ENCODE results near the gene ZNF32.

Gene ZNF32

DNA sequence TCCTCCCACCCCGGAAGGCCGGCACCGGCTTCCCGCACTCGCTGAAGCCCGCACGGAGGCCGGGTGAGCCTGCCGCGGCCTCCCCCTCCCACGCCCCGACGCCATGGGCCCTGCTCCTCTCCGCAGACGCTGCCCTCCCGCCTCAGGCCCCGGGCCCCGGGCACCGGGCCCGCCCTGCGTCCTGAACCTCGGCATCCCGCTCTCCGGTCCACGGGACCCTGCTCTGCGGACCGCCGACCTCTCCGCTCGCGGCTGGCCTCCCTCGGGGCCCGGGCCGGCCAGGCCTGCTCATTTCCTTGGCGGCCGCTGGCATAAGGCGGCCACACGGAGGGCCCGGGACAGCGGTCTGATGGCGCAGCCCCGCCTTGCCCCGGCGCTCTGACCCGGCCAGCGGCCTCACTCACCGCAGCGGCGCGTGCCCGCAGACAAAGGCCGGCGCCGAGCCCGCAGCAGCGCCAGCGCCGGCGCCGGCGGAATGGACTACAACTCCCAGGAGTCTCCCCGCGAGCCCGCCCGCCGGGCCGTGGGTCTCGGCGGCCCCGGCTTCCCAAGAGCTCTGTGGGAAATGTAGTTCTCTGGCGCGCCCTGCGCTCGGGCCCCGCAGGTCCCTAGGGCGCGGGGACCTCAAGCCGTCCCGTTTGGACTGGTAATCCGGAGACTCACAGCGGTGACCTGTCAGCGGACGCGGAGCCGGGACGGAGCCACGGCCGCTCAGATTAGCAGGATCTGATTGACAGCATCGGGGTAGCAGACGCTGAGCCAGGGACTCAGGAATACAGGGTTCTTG, at the start of gene ZNF32:
TSS of gene ZNF32 (minus strand) at position 484 of the 787 bp plus-strand sequence. CDS start 2,748 bp downstream, outside the sequence.
- DNase-seq (ENCODE audit: low read depth in 2 of 2), result peak; percentile 45 to 76

DNA sequence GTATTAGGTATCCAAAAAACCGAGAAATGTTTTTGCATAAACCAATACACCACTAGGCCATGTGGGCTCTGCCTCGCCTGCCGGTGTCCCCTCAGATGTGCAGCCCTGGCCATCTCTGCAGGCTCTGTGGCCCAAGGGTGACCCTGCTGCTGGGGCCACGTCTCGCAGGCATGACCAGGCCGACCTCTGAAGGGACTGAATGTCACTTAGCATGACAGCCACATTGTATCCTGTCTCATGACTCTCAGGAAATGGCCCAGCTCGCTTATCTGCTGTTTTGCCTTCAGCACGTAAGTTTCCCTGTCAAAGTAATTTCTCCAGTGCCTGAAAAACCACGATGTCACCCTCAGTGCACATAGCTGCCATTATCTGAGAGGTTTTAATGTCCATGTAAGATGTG, 49.5 kb upstream of the ZNF32 start:
- no peak for DNase-seq (ENCODE audit: low read depth in 2 of 2)

GRCh38 chr10:43696909-43697483, 48.3 kb upstream of the ZNF32 start:
- DNase-seq (ENCODE audit: low read depth in 2 of 2), result no peak

DNA sequence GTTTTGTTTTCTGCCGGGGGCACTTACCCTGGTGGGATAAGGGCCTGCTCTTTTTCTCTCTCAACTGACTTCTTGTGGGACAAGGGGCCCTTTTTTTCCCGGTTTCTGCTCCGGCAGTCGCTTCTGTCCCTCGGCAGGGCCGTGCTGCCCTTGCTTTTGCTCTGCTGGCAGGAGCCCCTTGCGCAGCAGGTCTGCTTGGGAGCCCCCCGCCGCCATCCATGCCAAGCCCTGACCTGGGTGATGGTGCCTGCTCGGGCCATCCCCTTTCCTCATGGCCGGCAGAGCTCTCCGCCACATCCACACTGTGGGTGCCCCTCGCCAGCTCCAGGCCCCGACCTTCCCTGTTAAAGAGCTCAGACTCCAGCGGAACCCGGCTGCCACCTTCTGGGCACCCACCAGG, 47.0 kb upstream of the ZNF32 start:
- no peak for DNase-seq (ENCODE audit: low read depth in 2 of 2)

DNA sequence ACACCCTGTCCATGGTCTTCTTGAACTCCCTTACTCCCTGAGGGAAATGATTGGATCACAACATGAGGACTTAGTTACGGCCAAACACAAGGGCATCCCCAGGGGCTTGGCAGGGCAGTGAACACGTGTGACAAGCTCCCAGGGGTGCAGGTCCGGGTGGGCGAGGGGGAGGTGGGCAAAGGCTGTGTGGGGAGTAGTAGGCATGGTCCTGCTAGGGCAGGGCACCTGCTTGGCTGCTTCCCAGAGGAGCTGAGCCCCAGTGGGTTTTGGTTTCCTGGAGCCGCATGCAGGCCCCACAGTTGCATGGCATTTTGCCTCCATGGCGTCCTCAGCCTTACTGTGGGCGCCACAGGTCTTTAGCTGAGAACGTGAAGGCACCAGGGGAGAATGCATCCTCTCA, 46.6 kb upstream of the ZNF32 start:
- no peak for DNase-seq (ENCODE audit: low read depth in 2 of 2)

GRCh38 chr10:43694526-43694925, 45.8 kb upstream of the ZNF32 start:
- DNase-seq (ENCODE audit: low read depth in 2 of 2), result no peak

DNA sequence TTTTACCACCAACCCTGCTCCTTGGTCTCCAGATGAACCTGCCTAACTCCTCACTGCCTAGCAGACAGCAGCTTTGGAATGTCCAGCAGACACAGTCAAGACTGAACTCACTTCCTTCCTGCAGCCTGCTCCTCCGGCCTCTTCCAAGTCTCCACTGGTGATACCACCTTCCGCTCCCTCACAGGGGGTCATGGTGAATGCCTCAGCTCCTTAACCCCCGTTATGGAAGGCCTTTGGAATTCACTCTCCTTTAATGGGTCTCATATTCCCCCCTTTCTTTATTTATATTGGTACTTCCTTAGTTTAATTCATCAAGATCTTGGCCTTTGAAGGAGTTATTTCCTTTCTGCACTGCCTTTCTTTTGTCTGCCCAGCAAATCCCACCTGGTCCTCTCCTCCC, 44.9 kb upstream of the ZNF32 start:
- DNase-seq (ENCODE audit: low read depth in 2 of 2), result no peak

DNA sequence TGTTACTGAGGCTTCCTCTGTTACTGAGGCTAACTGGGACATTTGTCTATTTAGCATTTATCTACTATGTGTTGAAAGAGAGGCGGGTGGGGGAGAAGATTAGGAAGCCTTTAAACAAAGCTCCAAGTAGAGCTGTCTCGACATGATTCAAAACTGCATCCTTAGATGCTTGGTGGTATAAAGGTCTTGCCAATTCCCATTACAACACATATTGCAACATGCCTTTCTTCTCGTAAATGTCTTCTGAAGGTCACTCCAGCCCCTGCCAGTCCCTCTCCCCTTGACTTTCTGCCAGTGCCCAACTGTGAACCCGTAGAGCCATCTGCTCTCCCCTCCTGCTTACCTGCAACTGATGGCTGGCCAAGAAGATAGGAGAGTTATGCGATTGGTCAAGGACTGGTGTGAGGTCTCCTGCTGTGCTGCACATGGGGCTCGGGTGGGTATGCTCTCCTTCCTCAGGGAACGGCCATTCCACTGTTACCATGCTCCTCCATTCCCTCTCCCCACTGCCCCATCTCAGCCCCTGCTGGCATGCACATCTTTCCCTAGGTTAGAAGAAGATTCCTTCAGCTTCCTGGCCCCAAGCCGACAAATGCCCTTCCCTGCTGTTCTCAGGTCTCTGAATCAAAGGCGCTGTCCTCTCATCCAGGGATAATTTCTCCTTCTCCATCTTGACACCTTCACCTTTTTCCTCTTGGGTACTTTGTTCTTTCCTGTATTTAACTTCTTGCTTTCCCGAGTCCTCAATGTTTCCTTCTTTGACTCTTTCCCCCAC, 43.6 kb upstream of the ZNF32 start:
- no peak for DNase-seq (ENCODE audit: low read depth in 2 of 2)

GRCh38 chr10:43691485-43691884, 42.8 kb upstream of the ZNF32 start:
- no peak for DNase-seq (ENCODE audit: low read depth in 2 of 2)

DNA sequence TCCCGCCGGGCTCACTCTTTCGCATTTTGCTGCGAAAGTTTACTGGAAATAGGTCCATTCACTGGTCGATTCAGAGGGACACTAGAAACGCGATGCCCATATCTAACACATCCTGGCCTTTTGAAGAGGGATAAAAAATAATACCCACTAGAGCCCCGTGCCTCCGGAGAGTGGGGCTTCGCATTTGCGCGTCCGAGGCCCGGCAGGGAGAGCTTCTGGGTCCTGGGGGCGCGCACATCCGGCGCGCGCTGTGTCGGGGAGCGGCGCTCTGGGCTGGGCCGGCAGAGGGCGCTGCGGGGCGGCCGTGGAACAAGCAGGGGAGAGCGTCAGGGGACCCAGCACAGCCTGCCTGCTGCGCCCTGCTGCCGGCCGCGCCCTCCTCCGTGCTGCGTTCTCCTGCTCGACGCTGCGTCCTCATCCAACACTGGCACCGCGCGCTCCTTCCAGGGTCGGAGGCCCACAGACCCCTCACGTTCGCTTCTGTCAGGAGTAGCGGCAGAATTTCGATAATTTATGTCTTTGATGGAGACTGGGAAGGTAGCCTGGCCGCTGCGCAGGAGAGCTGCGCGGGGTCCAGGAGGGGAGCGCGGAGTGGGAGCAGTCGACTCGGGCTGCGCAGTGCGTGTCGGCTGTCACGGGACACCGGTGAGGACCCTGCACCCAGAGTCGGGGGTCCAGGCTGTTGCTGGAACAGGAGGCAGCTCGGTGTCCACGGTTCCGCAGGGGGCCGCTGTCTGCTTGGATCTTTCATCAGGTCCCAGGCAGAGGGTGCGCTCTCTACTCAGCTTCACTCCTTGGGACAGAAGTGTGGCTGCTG, 41.5 kb upstream of the ZNF32 start:
- peak; percentile 58 to 74 for DNase-seq (ENCODE audit: low read depth in 2 of 2)

- DNase-seq (ENCODE audit: low read depth in 2 of 2), result peak in 1 of 2 donors; percentile 26
These were observed 40.9 kb upstream of the ZNF32 start for GRCh38 chr10:43689618-43689954.

- no peak for DNase-seq (ENCODE audit: low read depth in 2 of 2)
These were observed 40.4 kb upstream of the ZNF32 start for GRCh38 chr10:43689007-43689491.

DNA sequence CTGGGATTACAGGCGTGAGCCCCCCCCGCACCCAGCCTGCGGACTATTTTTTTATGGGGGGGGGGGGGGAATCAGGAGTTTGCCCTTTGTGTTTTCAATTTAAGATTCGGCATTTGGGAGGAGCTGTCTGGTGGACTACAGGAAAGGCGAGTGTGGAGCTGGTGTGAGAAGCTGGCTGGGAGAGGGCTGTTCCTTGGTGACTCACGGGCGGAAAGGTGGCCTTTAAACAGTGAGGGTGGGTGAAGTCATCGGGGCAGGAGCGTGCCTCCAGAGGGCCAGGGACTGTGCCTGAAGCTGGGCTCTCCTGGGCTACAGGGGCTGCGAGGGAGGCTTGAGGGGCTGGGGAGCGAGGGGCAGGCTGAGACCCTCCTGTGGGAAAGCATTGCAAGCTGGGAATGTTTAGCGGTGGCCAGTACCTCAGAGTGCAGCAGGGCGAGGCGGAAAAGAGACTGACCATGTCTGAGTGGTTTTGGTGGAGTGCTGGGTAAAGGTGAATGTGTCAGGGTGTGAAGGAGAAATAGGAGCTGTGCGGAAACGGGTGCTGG, 39.7 kb upstream of the ZNF32 start:
- DNase-seq (ENCODE audit: low read depth in 2 of 2), result no peak

DNA sequence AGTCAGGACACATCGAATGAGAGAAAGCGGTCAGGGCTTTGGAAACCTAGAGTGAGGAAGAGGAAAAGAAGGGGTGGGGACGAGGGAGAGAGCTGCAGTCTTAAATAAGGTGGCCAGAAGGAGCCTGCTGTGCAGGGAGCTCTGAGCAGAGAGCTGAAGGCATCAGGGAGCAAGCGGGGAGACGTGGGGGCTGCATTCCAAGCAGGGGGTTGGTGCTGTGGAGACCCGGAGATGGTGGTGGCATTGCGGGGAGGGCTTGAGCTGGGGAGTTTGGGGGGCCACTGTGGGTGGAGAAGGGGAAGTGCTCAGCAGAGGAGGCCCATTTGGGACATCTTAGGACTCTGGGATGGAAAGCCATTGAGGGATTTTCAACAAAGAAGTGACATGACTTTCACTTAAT, 38.7 kb upstream of the ZNF32 start:
- DNase-seq (ENCODE audit: low read depth in 2 of 2), result no peak

DNA sequence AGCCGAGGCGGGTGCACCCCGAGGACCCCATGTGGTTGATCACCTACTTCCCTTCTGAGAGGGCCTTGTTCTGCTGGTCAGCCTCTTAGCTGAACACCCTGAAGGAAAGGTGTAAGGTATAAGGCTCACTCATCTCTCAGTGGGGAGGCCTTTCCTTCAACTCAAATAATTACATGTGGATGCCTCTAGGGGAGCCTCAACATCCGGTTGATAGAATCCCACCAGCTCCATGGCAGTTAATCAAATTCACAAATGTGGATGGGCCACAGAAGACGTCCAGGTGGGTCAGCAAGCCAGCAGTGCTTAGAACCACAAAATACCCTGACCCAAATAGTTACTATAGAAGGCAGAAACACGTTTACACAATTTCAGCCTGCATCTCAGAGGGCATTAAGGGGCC, 37.7 kb upstream of the ZNF32 start:
- DNase-seq (ENCODE audit: low read depth in 2 of 2), result no peak

- no peak for DNase-seq (ENCODE audit: low read depth in 2 of 2)
These were observed 37.1 kb upstream of the ZNF32 start for GRCh38 chr10:43685744-43686143.

GRCh38 chr10:43684292-43684559, 35.5 kb upstream of the ZNF32 start:
- no peak for DNase-seq (ENCODE audit: low read depth in 2 of 2)

- DNase-seq (ENCODE audit: low read depth in 2 of 2), result no peak
These were observed 35.0 kb upstream of the ZNF32 start for GRCh38 chr10:43683451-43684291.

DNA sequence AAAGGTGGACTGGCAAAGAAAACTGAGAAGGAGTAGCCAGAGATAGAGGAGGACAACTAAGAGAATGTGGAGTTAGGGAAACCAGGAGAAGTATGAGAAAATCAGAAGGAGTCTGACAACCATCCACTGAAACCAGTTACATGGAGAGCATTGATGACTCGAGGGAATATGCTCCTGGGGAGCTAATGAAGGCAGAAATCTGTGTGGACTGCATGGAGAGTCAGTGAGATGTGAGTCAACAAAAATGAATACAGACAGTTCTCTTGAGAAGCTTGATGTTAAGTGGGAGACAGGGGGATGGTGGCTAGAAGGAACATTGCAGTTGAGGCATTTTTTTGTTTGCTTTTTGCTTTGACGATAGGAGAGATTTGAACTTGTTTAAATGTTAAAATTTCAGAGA, 34.3 kb upstream of the ZNF32 start:
- DNase-seq (ENCODE audit: low read depth in 2 of 2), result no peak

DNA sequence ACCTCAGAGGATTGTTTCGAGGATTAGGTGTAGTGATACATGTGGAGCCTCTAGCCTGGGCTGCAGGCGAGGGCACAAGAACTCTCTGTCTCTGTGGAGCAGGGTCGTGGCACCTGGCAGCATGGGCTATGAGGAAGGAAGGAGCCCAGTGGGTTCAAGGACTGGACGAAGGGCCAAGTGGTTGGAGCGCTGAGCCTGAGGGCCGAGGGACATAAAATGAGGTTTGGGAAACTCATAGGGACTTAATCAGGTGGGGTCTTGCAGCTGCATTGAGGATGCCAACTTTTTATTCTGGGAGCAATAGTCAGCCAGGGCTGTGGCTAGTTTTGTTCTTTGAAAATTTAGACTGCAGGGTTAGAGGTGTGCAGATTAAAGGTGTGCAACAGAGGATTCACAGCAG, 33.0 kb upstream of the ZNF32 start:
- DNase-seq (ENCODE audit: low read depth in 2 of 2), result no peak

DNA sequence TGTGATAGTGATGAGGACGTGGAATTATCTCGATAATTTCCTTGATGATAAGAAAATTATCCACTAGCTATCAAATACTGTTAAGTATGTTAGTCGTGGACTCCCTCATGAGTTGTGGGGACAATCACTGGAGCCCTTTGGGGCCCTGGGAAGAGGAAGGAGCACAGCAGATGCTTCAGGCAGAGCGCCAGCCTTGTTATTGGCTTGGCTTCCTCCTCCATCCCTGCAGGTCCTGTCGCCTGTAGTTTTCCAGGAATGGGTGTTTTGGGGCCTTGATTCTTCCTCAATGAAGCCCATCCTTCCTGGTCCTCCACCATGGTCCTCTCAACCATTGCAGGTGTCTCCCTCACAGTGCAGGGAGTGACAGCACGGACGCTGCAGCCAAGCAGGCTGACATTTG, 32.5 kb upstream of the ZNF32 start:
- no peak for DNase-seq (ENCODE audit: low read depth in 2 of 2)
